Gastrocnemius medialis (tissue), 4 donors: Measurements from ENCODE around the gene SLC23A3. TPM values are rescaled to one million over a fixed set of nuclear protein-coding genes. Genes with fewer than 3 reads are reported as not detected.

Experiments used
- ATAC-seq, 2 donors: fragments of 150-250 bp; one replicate each; pipeline ENCODE4 v1.9.1; 2016
- DNase-seq, 2 donors: peaks; one replicate each; pipeline ENCODE4 v3.0.0-alpha.2; 2019
- H3K27ac ChIP-seq, 4 donors: fragments of 200-600 bp; sonication (generic); 1 replicate in 1 of 4; 2 replicates in 3 of 4; pipeline ENCODE4 v1.5.1; 2016 to 2018; ENCODE audit warnings: mild to moderate bottlenecking in 2 of 4, moderate library complexity in 1 of 4
- H3K27me3 ChIP-seq, 3 donors: fragments of 200-600 bp; sonication (generic) in 2 of 3; 1 replicate in 1 of 3; 2 replicates in 2 of 3; pipeline versions ENCODE4 v1.5.1 to v1.6.0; 2016 to 2019; ENCODE audit warnings: mild to moderate bottlenecking in 1 of 3, moderate library complexity in 1 of 3
- H3K36me3 ChIP-seq, 2 donors: fragments of 200-600 bp; sonication (generic) in 1 of 2; one replicate each; pipeline ENCODE4 v1.5.1; 2017 to 2018
- H3K4me1 ChIP-seq, 2 donors: fragments of 200-600 bp; sonication (generic) in 1 of 2; one replicate each; pipeline ENCODE4 v1.5.1; 2016 to 2017; ENCODE audit warnings: mild to moderate bottlenecking in 2 of 2
- H3K4me3 ChIP-seq, 4 donors: fragments of 200-600 bp; sonication (generic) in 3 of 4; 1 replicate in 1 of 4; 2 replicates in 3 of 4; pipeline ENCODE4 v1.5.1; 2016 to 2019; ENCODE audit warnings: mild to moderate bottlenecking in 2 of 4
- H3K9me3 ChIP-seq, 3 donors: fragments of 200-600 bp; sonication (generic) in 2 of 3; 1 replicate in 1 of 3; 2 replicates in 2 of 3; pipeline ENCODE4 v1.5.1; 2016 to 2019
- POLR2A ChIP-seq, 2 donors: fragments of 450-650 bp; IDR thresholded peaks; one replicate each; pipeline ENCODE4 v1.6.1; 2017; ENCODE audit warnings: antibody characterized with exemption in 2 of 2, mild to moderate bottlenecking in 2 of 2, moderate library complexity in 2 of 2
- in situ Hi-C, 4 donors: fragments of 200-750 bp; cut with MboI; loops; one replicate each; pipeline versions ENCODE4 v1.15.0 to v1.8.0; 2017; ENCODE audit warnings: low sequenced_read_pairs in 4 of 4
- intact Hi-C: fragments of 100-400 bp; cut with DNase I; formaldehyde crosslinking; loops from one replicate; pipeline ENCODE4 v1.15.1; 2023; ENCODE audit warnings: low total_unique reads
- total RNA-seq, 4 donors: library from RNA; depleted of rRNA; stranded (reverse); fragments of >200 nt; gene quantifications; one replicate each; pipeline versions ENCODE4 v1.1.0 to v1.2.3, GENCODE V29; 2016
- TF ChIP-seq, protein P1 (sequence below), 5 experiments: fragments of 450-650 bp in 3 of 5; fragments of 200-600 bp in 2 of 5; sonication (generic) in 2 of 5; IDR thresholded peaks in 4 of 5; conservative IDR thresholded peaks in 1 of 5; 1 replicate in 4 of 5; 2 replicates in 1 of 5; pipeline ENCODE4 v1.5.1; 2016 to 2019; ENCODE audit warnings: antibody characterized with exemption in 5 of 5, mild to moderate bottlenecking in 3 of 5, moderate library complexity in 3 of 5

SLC23A3 gene
- total RNA-seq, 4 donors from 2014 or later: 0.11 to 1.5 TPM; not detected in 2

DNA sequence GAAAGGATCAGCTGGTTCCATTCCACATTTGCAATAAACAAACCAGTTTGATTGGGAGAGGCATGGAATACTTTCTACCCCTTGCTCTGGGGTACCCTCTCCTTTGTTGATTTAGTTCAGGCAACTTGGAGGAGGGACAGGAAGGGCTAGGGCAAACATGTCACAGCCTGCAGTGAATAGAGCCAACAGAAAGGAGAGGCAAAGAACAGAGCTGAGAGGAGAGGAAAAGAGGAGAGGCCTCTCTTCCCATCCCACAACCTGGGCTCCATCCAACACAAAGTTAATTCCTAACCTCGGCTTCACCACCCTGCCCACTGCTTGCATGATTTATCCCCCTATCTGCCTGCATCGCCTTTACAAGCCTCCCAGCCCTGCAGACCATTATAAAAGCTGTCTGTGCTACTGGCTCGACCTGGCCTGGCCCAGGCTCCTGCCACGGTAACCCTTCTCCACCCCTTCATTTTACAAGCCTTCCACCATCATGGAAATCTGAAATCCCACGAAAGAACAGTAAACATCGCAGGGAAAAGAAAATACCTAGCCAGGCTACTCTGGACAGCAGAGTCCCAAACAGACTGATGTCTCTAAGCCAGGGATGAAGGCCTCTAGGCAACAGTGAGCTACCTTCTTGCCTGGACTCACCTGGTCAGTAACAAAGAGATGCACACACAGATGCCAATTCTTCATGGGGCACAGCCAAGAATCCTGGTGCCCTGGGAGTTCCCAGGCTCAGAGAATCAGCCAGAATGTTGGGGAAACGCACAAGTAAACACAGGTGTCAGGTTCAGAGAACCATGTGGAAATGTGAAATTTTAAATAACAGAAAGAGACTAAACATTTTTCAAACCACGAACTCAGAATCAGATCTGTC lies 52.8 kb downstream of the SLC23A3 start:
- no peaks in the 10 kb centered on the region for H3K36me3 ChIP-seq
- no peaks in the 10 kb centered on the region for H3K9me3 ChIP-seq
- ATAC-seq (no peak), DNase-seq (no peak)
- in situ Hi-C loops (loop anchor here in 3 of 4 donors (5.0 to 10.0 kb wide), 3 partner anchors 50 to 60 kb away; partner anchors contain the start of gene IHH (in 1 of the 3)), intact Hi-C loops (no loop called here)
- H3K27me3 ChIP-seq: no peaks in the 10 kb centered on the region
- H3K27ac ChIP-seq: no peak overlapping the region
- no peak for TF ChIP-seq POLR2A (IDR thresholded peaks at IDR 0.05)
- TF ChIP-seq, protein P1, sequence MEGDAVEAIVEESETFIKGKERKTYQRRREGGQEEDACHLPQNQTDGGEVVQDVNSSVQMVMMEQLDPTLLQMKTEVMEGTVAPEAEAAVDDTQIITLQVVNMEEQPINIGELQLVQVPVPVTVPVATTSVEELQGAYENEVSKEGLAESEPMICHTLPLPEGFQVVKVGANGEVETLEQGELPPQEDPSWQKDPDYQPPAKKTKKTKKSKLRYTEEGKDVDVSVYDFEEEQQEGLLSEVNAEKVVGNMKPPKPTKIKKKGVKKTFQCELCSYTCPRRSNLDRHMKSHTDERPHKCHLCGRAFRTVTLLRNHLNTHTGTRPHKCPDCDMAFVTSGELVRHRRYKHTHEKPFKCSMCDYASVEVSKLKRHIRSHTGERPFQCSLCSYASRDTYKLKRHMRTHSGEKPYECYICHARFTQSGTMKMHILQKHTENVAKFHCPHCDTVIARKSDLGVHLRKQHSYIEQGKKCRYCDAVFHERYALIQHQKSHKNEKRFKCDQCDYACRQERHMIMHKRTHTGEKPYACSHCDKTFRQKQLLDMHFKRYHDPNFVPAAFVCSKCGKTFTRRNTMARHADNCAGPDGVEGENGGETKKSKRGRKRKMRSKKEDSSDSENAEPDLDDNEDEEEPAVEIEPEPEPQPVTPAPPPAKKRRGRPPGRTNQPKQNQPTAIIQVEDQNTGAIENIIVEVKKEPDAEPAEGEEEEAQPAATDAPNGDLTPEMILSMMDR (IDR thresholded peaks at IDR 0.05 in 4 of 5, conservative IDR thresholded peaks at IDR 0.05 in 1 of 5): no peak
- no peaks in the 10 kb centered on the region for H3K4me1 ChIP-seq
- H3K4me3 ChIP-seq: no peak overlapping the region

DNA sequence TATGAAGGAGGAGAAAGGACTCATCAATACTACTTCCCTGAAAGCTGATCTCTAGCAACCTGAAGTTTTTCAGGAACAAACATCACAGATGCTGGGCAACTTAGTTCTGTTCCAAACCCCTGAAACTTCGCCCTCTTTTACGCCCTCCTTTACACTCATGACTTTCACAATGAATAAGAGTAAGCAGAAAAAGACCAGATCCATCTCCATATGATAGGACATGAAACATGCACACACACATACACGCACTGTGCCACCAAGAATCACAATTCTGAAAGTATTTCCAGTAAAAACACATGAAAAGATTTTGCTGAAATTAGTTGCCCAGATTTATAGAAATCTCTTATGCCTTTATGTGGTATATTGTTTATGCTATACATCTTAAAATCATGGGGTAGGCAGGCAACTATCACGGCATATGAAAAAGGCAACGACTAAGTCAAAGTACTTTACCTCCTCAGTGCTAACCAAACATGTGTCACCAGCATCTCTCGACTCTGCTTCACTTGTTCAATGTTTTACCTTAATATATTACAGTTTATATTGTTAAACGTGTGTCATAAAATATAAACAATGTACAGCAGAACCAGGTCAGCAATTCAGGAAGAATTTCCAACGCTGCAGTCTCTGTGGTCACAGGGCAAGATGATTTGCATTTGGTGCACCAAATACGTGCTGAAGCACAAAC lies 57.0 kb downstream of the SLC23A3 start:
- H3K9me3 ChIP-seq: no peaks in the 10 kb centered on the region
- H3K27ac ChIP-seq: no peak overlapping the region
- H3K36me3 ChIP-seq: no peaks in the 10 kb centered on the region
- DNase-seq: no peak
- no peak for ATAC-seq
- H3K27me3 ChIP-seq: no peaks in the 10 kb centered on the region
- no peak overlapping the region for H3K4me3 ChIP-seq
- in situ Hi-C loops (loop anchor here in 1 of 4 donors (10.0 kb wide), 1 partner anchor 48 kb away; the partner anchor contains the start of gene IHH), intact Hi-C loops (no loop called here)
- TF ChIP-seq, protein P1 (IDR thresholded peaks at IDR 0.05 in 4 of 5, conservative IDR thresholded peaks at IDR 0.05 in 1 of 5): no peak
- no peak for TF ChIP-seq POLR2A (IDR thresholded peaks at IDR 0.05)
- peaks cover 6 to 13% of the 10 kb centered on the region in 2 donors for H3K4me1 ChIP-seq

DNA sequence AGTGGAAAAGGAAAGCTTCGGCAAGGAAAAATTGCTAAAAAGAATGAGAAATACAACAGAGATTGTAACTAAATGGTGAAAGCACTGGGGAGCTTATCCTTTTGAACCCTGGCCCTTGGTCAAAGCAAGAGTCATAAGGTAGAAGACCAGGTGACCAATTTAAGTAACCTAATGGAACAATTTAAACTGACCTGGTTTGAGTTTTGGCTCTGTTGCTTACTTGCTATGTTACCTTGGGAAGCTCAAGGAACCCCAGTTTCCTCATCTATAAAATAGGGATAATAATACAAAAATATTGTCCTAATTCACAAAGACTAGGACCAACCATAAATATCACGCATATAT lies 57.8 kb downstream of the SLC23A3 start:
- no peak for ATAC-seq
- Histone ChIP-seq H3K4me1 (peaks cover 10 to 16% of the 10 kb centered on the region in 2 donors), H3K9me3 (no peaks in the 10 kb centered on the region), H3K4me3 (no peak overlapping the region), H3K27me3 (no peaks in the 10 kb centered on the region), H3K27ac (no peak overlapping the region), H3K36me3 (no peaks in the 10 kb centered on the region)
- TF ChIP-seq, protein P1 (IDR thresholded peaks at IDR 0.05 in 4 of 5, conservative IDR thresholded peaks at IDR 0.05 in 1 of 5): no peak
- no peak for TF ChIP-seq POLR2A (IDR thresholded peaks at IDR 0.05)
- no peak for DNase-seq
- intact Hi-C loops: no loop called here
- in situ Hi-C loops: loop anchor here in 1 of 4 donors (10.0 kb wide), 1 partner anchor 47 kb away; the partner anchor contains the start of gene IHH

Other genes with a start within 250 kb of the SLC23A3 start
- gene CDK5R2, start 210.4 kb downstream of the SLC23A3 start, total RNA-seq: not detected
- gene FEV, start 184.8 kb downstream of the SLC23A3 start, total RNA-seq: not detected
- not detected for gene CRYBA2, start 176.6 kb downstream of the SLC23A3 start, total RNA-seq
- gene CFAP65, start 128.5 kb downstream of the SLC23A3 start, total RNA-seq: under 1 TPM in 1 of 4 donors, not detected in 3; 0.09 TPM
- gene IHH, start 109.1 kb downstream of the SLC23A3 start, total RNA-seq: under 1 TPM in 1 of 4 donors, not detected in 3; 0.27 TPM
- 10 to 100 TPM; 24.5 to 39.0 (median 26.4) TPM for gene NHEJ1, start 9.2 kb downstream of the SLC23A3 start, total RNA-seq
- 100 to 1,000 TPM in 1 of 4 donors, 10 to 100 TPM in 3; 53.5 to 114 (median 55.9) TPM for gene CNPPD1, start 6.9 kb upstream of the SLC23A3 start, total RNA-seq
- gene RETREG2, start 8.2 kb upstream of the SLC23A3 start, total RNA-seq: 10 to 100 TPM; 39.8 to 57.2 (median 44.9) TPM
- gene ZFAND2B, start 36.8 kb upstream of the SLC23A3 start, total RNA-seq: 10 to 100 TPM; 33.2 to 60.8 (median 41.2) TPM
- gene ABCB6, start 48.9 kb upstream of the SLC23A3 start, total RNA-seq: 10 to 100 TPM; 15.0 to 45.8 (median 31.8) TPM
- 100 to 1,000 TPM; 111 to 208 (median 176) TPM for gene ATG9A, start 59.6 kb upstream of the SLC23A3 start, total RNA-seq
- 10 to 100 TPM; 13.0 to 23.0 (median 19.1) TPM for gene ANKZF1, start 59.8 kb upstream of the SLC23A3 start, total RNA-seq
- 1 to 10 TPM; 1.0 to 3.6 (median 1.3) TPM for gene GLB1L, start 75.4 kb upstream of the SLC23A3 start, total RNA-seq
- 10 to 100 TPM in 3 of 4 donors, 1 to 10 TPM in 1; 4.4 to 19.3 (median 14.2) TPM for gene STK16, start 75.5 kb upstream of the SLC23A3 start, total RNA-seq
- not detected for gene TUBA4B, start 83.2 kb upstream of the SLC23A3 start, total RNA-seq
- gene TUBA4A, start 83.9 kb upstream of the SLC23A3 start, total RNA-seq: 100 to 1,000 TPM; 351 to 797 (median 386) TPM
- 10 to 100 TPM; 58.6 to 76.5 (median 71.8) TPM for gene DNAJB2, start 109.3 kb upstream of the SLC23A3 start, total RNA-seq
- not detected for gene PTPRN, start 139.4 kb upstream of the SLC23A3 start, total RNA-seq
- gene RESP18, start 162.7 kb upstream of the SLC23A3 start, total RNA-seq: not detected
- gene DNPEP, start 217.9 kb upstream of the SLC23A3 start, total RNA-seq: 100 to 1,000 TPM in 1 of 4 donors, 10 to 100 TPM in 3; 56.0 to 147 (median 65.3) TPM
- gene DES, start 248.3 kb upstream of the SLC23A3 start, total RNA-seq: over 10,000 TPM; 19,008 to 28,635 (median 23,575) TPM